Peyer's patch (tissue), 4 donors: ENCODE measurements around the gene LAMB3. TPM values are rescaled to one million over a fixed set of nuclear protein-coding genes. Genes with fewer than 3 reads are reported as not detected.

Experiments used
- DNase-seq, 3 donors: peaks; one replicate each; pipeline ENCODE4 v3.0.0-alpha.2; 2017 to 2019
- H3K27ac ChIP-seq, 4 donors: fragments of 200-600 bp; sonication (generic); one replicate each; pipeline ENCODE4 v1.5.1; 2016 to 2019
- H3K27me3 ChIP-seq, 2 donors: fragments of 200-600 bp; sonication (generic); one replicate each; pipeline ENCODE4 v1.5.1; 2019
- H3K36me3 ChIP-seq, 3 donors: fragments of 200-600 bp; sonication (generic); one replicate each; pipeline ENCODE4 v1.5.1; 2016 to 2019
- H3K4me1 ChIP-seq, 4 donors: fragments of 200-600 bp; sonication (generic); one replicate each; pipeline ENCODE4 v1.5.1; 2016 to 2019
- H3K4me3 ChIP-seq, 4 donors: fragments of 200-600 bp; sonication (generic); 1 replicate in 3 of 4; 2 replicates in 1 of 4; pipeline ENCODE4 v1.5.1; 2016 to 2019; ENCODE audit warnings: mild to moderate bottlenecking in 1 of 4
- H3K9me3 ChIP-seq, 4 donors: fragments of 200-600 bp; sonication (generic); one replicate each; pipeline ENCODE4 v1.5.1; 2016 to 2019; ENCODE audit warnings: mild to moderate bottlenecking in 1 of 4
- POLR2A ChIP-seq, 2 donors: fragments of 450-650 bp; IDR thresholded peaks; one replicate each; pipeline ENCODE4 v1.5.1; 2017; ENCODE audit warnings: antibody characterized with exemption in 2 of 2, mild to moderate bottlenecking in 2 of 2, moderate library complexity in 2 of 2
- total RNA-seq, 4 donors: library from RNA; depleted of rRNA; stranded (reverse); fragments of >200 nt; gene quantifications; one replicate each; pipeline ENCODE4 v1.1.0, GENCODE V29; 2016
- TF ChIP-seq, protein P1 (sequence below), 6 experiments: fragments of 450-650 bp in 4 of 6; fragments of 200-600 bp in 2 of 6; sonication (generic) in 1 of 6; IDR thresholded peaks; one replicate each; pipeline ENCODE4 v1.5.1; 2017 to 2019; ENCODE audit warnings: antibody characterized with exemption in 6 of 6, mild to moderate bottlenecking in 3 of 6, moderate library complexity in 1 of 6

LAMB3 gene
- total RNA-seq, 4 donors from 2014 or later, result 9.1 to 109 (median 104) TPM

GRCh38 chr1:209621286-209621685, 30.9 kb downstream of the LAMB3 start:
- Histone ChIP-seq H3K36me3 (peaks cover 0 to 36% (median 0%) of the 10 kb centered on the region in 3 donors), H3K9me3 (no peaks in the 10 kb centered on the region), H3K27me3 (no peaks in the 10 kb centered on the region), H3K4me1 (peaks cover 0 to 35% (median 0%) of the 10 kb centered on the region in 4 donors), H3K27ac (peak overlapping the region in 1 of 4 donors; percentile 49), H3K4me3 (no peak overlapping the region)
- peak in 1 of 3 donors; percentile 52 for DNase-seq
- no peak for TF ChIP-seq POLR2A (IDR thresholded peaks at IDR 0.05)
- TF ChIP-seq, protein P1, sequence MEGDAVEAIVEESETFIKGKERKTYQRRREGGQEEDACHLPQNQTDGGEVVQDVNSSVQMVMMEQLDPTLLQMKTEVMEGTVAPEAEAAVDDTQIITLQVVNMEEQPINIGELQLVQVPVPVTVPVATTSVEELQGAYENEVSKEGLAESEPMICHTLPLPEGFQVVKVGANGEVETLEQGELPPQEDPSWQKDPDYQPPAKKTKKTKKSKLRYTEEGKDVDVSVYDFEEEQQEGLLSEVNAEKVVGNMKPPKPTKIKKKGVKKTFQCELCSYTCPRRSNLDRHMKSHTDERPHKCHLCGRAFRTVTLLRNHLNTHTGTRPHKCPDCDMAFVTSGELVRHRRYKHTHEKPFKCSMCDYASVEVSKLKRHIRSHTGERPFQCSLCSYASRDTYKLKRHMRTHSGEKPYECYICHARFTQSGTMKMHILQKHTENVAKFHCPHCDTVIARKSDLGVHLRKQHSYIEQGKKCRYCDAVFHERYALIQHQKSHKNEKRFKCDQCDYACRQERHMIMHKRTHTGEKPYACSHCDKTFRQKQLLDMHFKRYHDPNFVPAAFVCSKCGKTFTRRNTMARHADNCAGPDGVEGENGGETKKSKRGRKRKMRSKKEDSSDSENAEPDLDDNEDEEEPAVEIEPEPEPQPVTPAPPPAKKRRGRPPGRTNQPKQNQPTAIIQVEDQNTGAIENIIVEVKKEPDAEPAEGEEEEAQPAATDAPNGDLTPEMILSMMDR (IDR thresholded peaks at IDR 0.05), result no peak

DNA sequence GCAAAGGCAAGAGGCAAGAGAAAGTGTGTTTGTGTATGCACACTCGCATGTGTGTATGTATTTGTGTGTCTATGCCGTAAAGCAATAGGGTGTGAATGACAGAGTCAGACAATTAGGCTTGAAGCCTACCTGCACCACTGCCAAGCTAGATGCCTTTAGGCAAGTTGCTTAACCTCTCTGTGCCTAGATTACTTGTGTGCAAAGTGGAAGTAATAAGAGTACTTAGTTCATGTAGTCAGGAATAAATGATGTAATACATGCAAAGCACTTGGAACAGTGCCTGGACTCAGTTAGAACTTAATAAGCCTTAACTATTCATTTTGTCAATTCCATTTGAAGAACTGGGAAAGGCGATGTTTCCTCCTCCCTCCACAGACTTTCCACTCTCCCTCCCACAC, 31.7 kb downstream of the LAMB3 start:
- Histone ChIP-seq H3K9me3 (no peaks in the 10 kb centered on the region), H3K4me3 (no peak overlapping the region), H3K4me1 (peaks cover 0 to 34% (median 0%) of the 10 kb centered on the region in 4 donors), H3K36me3 (peaks cover 0 to 31% (median 0%) of the 10 kb centered on the region in 3 donors), H3K27ac (peak overlapping the region in 1 of 4 donors; percentile 49), H3K27me3 (no peaks in the 10 kb centered on the region)
- no peak for TF ChIP-seq POLR2A (IDR thresholded peaks at IDR 0.05)
- TF ChIP-seq, protein P1 (IDR thresholded peaks at IDR 0.05), result no peak
- DNase-seq, result no peak

DNA sequence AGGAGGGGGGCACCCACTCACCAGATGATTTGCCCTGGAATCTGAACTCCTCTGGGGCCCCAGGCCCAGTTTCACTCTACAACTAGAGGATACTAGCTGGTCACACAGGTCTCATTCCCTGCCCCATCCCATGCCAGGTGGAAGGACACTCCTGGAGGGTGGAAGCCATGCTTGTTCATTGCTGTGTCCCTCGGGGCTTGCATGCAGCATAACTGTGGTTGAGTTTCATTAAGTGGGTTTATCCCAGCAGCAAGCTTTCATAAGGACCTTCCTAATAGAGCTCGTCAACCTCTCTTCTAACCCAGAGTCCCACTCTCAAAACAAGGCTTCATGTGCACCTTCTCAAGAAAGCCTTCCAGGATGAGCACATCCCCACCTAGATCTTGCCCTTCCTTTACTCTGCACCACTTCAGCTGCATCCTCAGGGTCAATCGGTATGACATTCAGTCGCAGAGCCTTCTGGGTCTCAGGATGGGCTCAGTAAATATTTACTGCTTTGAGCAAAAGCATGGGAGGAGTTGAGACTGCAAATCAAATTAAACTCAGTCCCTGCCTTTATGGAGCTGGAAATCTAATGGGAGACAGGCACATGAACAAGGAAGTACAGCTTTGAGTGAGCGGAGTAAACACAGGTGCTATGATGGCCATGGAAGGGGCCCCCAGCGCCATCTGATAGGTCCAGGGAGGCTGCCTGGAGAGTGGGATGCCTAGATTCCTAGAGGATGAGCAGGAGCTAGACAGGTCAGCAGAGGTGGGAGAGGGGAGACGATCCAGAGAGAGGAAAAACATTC, 32.3 kb downstream of the LAMB3 start:
- Histone ChIP-seq H3K27ac (peak overlapping the region in 1 of 4 donors; percentile 13), H3K9me3 (no peaks in the 10 kb centered on the region), H3K4me3 (no peak overlapping the region), H3K36me3 (peaks cover 0 to 34% (median 0%) of the 10 kb centered on the region in 3 donors), H3K4me1 (peaks cover 0 to 30% (median 0%) of the 10 kb centered on the region in 4 donors), H3K27me3 (no peaks in the 10 kb centered on the region)
- DNase-seq, result peak in 1 of 3 donors; percentile 28
- TF ChIP-seq POLR2A (IDR thresholded peaks at IDR 0.05), result no peak
- TF ChIP-seq, protein P1 (IDR thresholded peaks at IDR 0.05), result no peak

DNA sequence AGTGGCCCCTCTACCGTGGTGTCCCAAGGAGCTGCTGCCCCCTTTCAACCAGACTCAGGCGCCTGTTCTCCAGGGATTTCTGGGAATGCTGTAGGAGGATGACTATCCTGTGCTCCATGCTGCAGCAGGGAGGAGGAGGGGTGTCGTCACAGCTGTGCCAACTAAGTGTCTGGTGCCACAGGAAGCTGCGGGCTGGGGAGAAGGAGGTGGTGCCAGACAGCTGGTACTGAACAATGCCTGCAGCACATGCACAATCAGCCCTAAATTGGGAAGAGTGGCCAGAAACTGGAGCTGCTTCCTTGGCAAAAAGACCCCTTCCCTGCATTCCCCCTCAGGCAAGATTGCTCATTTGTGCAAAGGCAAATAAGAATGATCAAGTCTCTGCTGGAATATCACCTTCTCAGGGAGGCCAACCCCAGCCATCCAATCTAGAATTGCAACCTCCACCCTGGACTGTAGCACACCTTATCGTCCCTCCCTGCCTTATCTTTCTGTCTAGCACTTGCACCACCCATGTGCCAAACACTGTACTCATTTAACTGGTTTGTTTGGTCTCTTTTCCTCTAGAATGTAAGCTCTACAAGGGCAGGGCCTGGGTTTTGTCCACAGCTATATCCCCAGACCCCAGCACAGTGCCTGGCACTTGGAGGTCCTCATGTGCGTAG, 33.3 kb downstream of the LAMB3 start:
- H3K4me3 ChIP-seq, result no peak overlapping the region
- TF ChIP-seq POLR2A (IDR thresholded peaks at IDR 0.05), result no peak
- TF ChIP-seq, protein P1 (IDR thresholded peaks at IDR 0.05), result no peak
- peak in 1 of 3 donors; percentile 45 for DNase-seq
- no peaks in the 10 kb centered on the region for H3K27me3 ChIP-seq
- H3K27ac ChIP-seq, result peak overlapping the region in 1 of 4 donors; percentile 8
- peaks cover 0 to 36% (median 0%) of the 10 kb centered on the region in 3 donors for H3K36me3 ChIP-seq
- H3K9me3 ChIP-seq, result no peaks in the 10 kb centered on the region
- H3K4me1 ChIP-seq, result peaks cover 0 to 30% (median 0%) of the 10 kb centered on the region in 4 donors

- no peaks in the 10 kb centered on the region for H3K27me3 ChIP-seq
- TF ChIP-seq, protein P1 (IDR thresholded peaks at IDR 0.05), result no peak
- TF ChIP-seq POLR2A (IDR thresholded peaks at IDR 0.05), result no peak
- no peak overlapping the region for H3K27ac ChIP-seq
- H3K9me3 ChIP-seq, result no peaks in the 10 kb centered on the region
- H3K36me3 ChIP-seq, result peaks cover 0 to 36% (median 0%) of the 10 kb centered on the region in 3 donors
- H3K4me1 ChIP-seq, result peaks cover 0 to 30% (median 0%) of the 10 kb centered on the region in 4 donors
- H3K4me3 ChIP-seq, result no peak overlapping the region
- DNase-seq, result peak in 1 of 3 donors; percentile 35
Measured at GRCh38 chr1:209618291-209618690, 33.9 kb downstream of the LAMB3 start.
